Gastrocnemius medialis (tissue), 4 donors: ENCODE data around the gene QSOX2.

ENCODE experiments used
- POLR2A ChIP-seq, 2 donors: fragments of 450-650 bp; IDR thresholded peaks; one replicate each; pipeline ENCODE4 v1.6.1; 2017; ENCODE audit warnings: antibody characterized with exemption in 2 of 2, mild to moderate bottlenecking in 2 of 2, moderate library complexity in 2 of 2
- TF ChIP-seq, protein P1 (sequence below), 5 experiments: fragments of 450-650 bp in 3 of 5; fragments of 200-600 bp in 2 of 5; sonication (generic) in 2 of 5; IDR thresholded peaks in 4 of 5; conservative IDR thresholded peaks in 1 of 5; 1 replicate in 4 of 5; 2 replicates in 1 of 5; pipeline ENCODE4 v1.5.1; 2016 to 2019; ENCODE audit warnings: antibody characterized with exemption in 5 of 5, mild to moderate bottlenecking in 3 of 5, moderate library complexity in 3 of 5

DNA sequence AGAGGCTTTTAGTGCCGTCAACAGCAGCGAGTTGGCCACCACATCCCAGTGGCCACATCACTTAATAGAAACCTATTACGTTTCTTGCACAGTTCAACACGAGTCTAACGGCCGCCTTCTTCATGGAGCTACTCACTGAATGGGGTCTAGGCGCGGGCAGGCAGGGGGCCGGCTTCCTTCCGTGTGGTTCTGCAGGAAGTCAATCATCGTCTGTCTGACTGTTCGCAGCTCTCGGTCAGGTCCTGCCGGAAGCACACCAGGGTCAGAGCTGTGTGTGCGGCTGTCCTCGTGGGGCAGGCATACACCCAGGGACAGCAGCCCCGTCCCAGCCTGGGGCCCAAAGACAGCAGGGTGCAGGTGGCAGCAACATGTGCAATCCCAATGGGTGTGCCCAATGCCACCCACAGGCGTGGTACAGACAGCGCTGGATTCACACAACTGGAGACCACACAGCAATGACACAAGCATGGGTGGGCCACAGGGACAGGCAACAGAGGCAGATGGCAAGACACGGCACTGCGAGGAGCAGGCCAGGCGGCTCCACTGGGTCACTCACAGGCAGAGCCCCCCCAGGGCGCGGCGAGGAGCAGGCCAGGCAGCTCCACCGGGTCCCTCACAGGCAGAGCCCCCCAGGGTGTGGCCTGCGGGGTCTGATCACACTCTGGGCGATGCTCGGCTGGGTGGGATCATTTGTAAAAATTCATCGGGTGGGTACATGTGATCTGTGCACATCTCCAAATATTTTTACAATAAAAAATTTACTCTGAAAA is 21.6 kb downstream of the QSOX2 start:
- TF ChIP-seq POLR2A (IDR thresholded peaks at IDR 0.05): no peak
- TF ChIP-seq, protein P1, sequence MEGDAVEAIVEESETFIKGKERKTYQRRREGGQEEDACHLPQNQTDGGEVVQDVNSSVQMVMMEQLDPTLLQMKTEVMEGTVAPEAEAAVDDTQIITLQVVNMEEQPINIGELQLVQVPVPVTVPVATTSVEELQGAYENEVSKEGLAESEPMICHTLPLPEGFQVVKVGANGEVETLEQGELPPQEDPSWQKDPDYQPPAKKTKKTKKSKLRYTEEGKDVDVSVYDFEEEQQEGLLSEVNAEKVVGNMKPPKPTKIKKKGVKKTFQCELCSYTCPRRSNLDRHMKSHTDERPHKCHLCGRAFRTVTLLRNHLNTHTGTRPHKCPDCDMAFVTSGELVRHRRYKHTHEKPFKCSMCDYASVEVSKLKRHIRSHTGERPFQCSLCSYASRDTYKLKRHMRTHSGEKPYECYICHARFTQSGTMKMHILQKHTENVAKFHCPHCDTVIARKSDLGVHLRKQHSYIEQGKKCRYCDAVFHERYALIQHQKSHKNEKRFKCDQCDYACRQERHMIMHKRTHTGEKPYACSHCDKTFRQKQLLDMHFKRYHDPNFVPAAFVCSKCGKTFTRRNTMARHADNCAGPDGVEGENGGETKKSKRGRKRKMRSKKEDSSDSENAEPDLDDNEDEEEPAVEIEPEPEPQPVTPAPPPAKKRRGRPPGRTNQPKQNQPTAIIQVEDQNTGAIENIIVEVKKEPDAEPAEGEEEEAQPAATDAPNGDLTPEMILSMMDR (IDR thresholded peaks at IDR 0.05 in 4 of 5, conservative IDR thresholded peaks at IDR 0.05 in 1 of 5): no peak
